ENCODE results near the gene EIF3A.
"Not testable (repeated sequence)": the region's sequence is repeated elsewhere in the genome, so short reads cannot be mapped to it uniquely, and the experiment has no call there.

The EIF3A gene

GRCh38 chr10:119080521-119081259, at the start of gene EIF3A:
TSS of gene EIF3A (minus strand) at chr10:119080817. CDS start at chr10:119080676, 141 bp downstream.
- H3K27me3 Mint-ChIP-seq = no peaks in the 10 kb centered on the region
- H3K27ac Mint-ChIP-seq = peak within 1 kb of the TSS; percentile 93
- peaks cover 6% of the 10 kb centered on the region for H3K36me3 Mint-ChIP-seq
- H3K9me3 Mint-ChIP-seq (ENCODE audit: low read depth) = no peaks in the 10 kb centered on the region
- peaks cover 33% of the 10 kb centered on the region for H3K4me1 Mint-ChIP-seq (ENCODE audit: low read depth)
- H3K4me3 Mint-ChIP-seq = peak within 1 kb of the TSS; percentile 95

- no peaks in the 10 kb centered on the region for H3K27me3 Mint-ChIP-seq
- H3K4me3 Mint-ChIP-seq = no peak overlapping the region
- H3K9me3 Mint-ChIP-seq (ENCODE audit: low read depth) = no peaks in the 10 kb centered on the region
- peaks cover 36% of the 10 kb centered on the region for H3K4me1 Mint-ChIP-seq (ENCODE audit: low read depth)
- H3K27ac Mint-ChIP-seq = no peak overlapping the region
- peaks cover 22% of the 10 kb centered on the region for H3K36me3 Mint-ChIP-seq
These were observed 49.1 kb upstream of the EIF3A start for GRCh38 chr10:119129721-119130120.

GRCh38 chr10:119125942-119126341, 45.3 kb upstream of the EIF3A start:
- no peak overlapping the region for H3K4me3 Mint-ChIP-seq
- no peaks in the 10 kb centered on the region for H3K27me3 Mint-ChIP-seq
- H3K36me3 Mint-ChIP-seq = peaks cover 15% of the 10 kb centered on the region
- no peak overlapping the region for H3K27ac Mint-ChIP-seq
- H3K9me3 Mint-ChIP-seq (ENCODE audit: low read depth) = no peaks in the 10 kb centered on the region
- peaks cover 10% of the 10 kb centered on the region for H3K4me1 Mint-ChIP-seq (ENCODE audit: low read depth)

- peaks cover 1% of the 10 kb centered on the region for H3K4me1 Mint-ChIP-seq (ENCODE audit: low read depth)
- no peak overlapping the region for H3K4me3 Mint-ChIP-seq
- H3K9me3 Mint-ChIP-seq (ENCODE audit: low read depth) = no peaks in the 10 kb centered on the region
- no peak overlapping the region for H3K27ac Mint-ChIP-seq
- H3K36me3 Mint-ChIP-seq = peaks cover 8% of the 10 kb centered on the region
- H3K27me3 Mint-ChIP-seq = no peaks in the 10 kb centered on the region
These were observed 40.3 kb upstream of the EIF3A start for GRCh38 chr10:119120875-119121274.

- Mint-ChIP-seq H3K27me3 (no peaks in the 10 kb centered on the region), H3K36me3 (peaks cover 7% of the 10 kb centered on the region), H3K9me3 (ENCODE audit: low read depth) (no peaks in the 10 kb centered on the region), H3K4me3 (no peak overlapping the region), H3K4me1 (ENCODE audit: low read depth) (peaks cover 1% of the 10 kb centered on the region), H3K27ac (no peak overlapping the region)
These were observed 39.8 kb upstream of the EIF3A start for GRCh38 chr10:119120413-119120867.

- Mint-ChIP-seq H3K27ac (no peak overlapping the region), H3K36me3 (peaks cover 7% of the 10 kb centered on the region), H3K4me1 (ENCODE audit: low read depth) (peaks cover 2% of the 10 kb centered on the region), H3K27me3 (no peaks in the 10 kb centered on the region), H3K9me3 (ENCODE audit: low read depth) (no peaks in the 10 kb centered on the region), H3K4me3 (no peak overlapping the region)
These were observed 38.8 kb upstream of the EIF3A start for GRCh38 chr10:119119400-119119799.

- no peaks in the 10 kb centered on the region for H3K9me3 Mint-ChIP-seq (ENCODE audit: low read depth)
- H3K27ac Mint-ChIP-seq = no peak overlapping the region
- H3K4me3 Mint-ChIP-seq = no peak overlapping the region
- H3K27me3 Mint-ChIP-seq = no peaks in the 10 kb centered on the region
- H3K4me1 Mint-ChIP-seq (ENCODE audit: low read depth) = peaks cover 6% of the 10 kb centered on the region
- H3K36me3 Mint-ChIP-seq = peaks cover 9% of the 10 kb centered on the region
These were observed 37.6 kb upstream of the EIF3A start for GRCh38 chr10:119118231-119118630.

- Mint-ChIP-seq H3K9me3 (ENCODE audit: low read depth) (no peaks in the 10 kb centered on the region), H3K27me3 (no peaks in the 10 kb centered on the region), H3K36me3 (peaks cover 9% of the 10 kb centered on the region), H3K27ac (no peak overlapping the region), H3K4me1 (ENCODE audit: low read depth) (peaks cover 6% of the 10 kb centered on the region), H3K4me3 (no peak overlapping the region)
These were observed 35.8 kb upstream of the EIF3A start for GRCh38 chr10:119116326-119116951.

- no peak overlapping the region for H3K27ac Mint-ChIP-seq
These were observed 35.3 kb upstream of the EIF3A start for GRCh38 chr10:119115926-119116325.

GRCh38 chr10:119113751-119114732, 33.4 kb upstream of the EIF3A start:
- Mint-ChIP-seq H3K9me3 (ENCODE audit: low read depth) (no peaks in the 10 kb centered on the region), H3K4me1 (ENCODE audit: low read depth) (peaks cover 5% of the 10 kb centered on the region), H3K27me3 (no peaks in the 10 kb centered on the region), H3K36me3 (peaks cover 6% of the 10 kb centered on the region), H3K4me3 (no peak overlapping the region), H3K27ac (no peak overlapping the region)

More at GRCh38 chr10:119115926-119116325, 35.3 kb upstream of the EIF3A start:
- no peaks in the 10 kb centered on the region for H3K27me3 Mint-ChIP-seq
- no peaks in the 10 kb centered on the region for H3K9me3 Mint-ChIP-seq (ENCODE audit: low read depth)
- H3K4me3 Mint-ChIP-seq = no peak overlapping the region
- H3K4me1 Mint-ChIP-seq (ENCODE audit: low read depth) = peaks cover 6% of the 10 kb centered on the region
- peaks cover 9% of the 10 kb centered on the region for H3K36me3 Mint-ChIP-seq

- Mint-ChIP-seq H3K36me3 (peaks cover 10% of the 10 kb centered on the region), H3K27me3 (no peaks in the 10 kb centered on the region), H3K9me3 (ENCODE audit: low read depth) (no peaks in the 10 kb centered on the region), H3K4me3 (no peak overlapping the region), H3K4me1 (ENCODE audit: low read depth) (peaks cover 5% of the 10 kb centered on the region), H3K27ac (no peak overlapping the region)
These were observed 31.4 kb upstream of the EIF3A start for GRCh38 chr10:119112056-119112455.

- not testable (repeated sequence) for H3K9me3 Mint-ChIP-seq (ENCODE audit: low read depth); H3K27ac Mint-ChIP-seq; H3K4me1 Mint-ChIP-seq (ENCODE audit: low read depth); H3K36me3 Mint-ChIP-seq; H3K4me3 Mint-ChIP-seq; H3K27me3 Mint-ChIP-seq
These were observed 27.2 kb upstream of the EIF3A start for GRCh38 chr10:119107771-119108170.

GRCh38 chr10:119107106-119107505, 26.5 kb upstream of the EIF3A start:
- H3K27ac Mint-ChIP-seq; H3K4me3 Mint-ChIP-seq; H3K4me1 Mint-ChIP-seq (ENCODE audit: low read depth); H3K36me3 Mint-ChIP-seq; H3K27me3 Mint-ChIP-seq; H3K9me3 Mint-ChIP-seq (ENCODE audit: low read depth): not testable (repeated sequence)

- not testable (repeated sequence) for H3K27me3 Mint-ChIP-seq; H3K4me3 Mint-ChIP-seq; H3K27ac Mint-ChIP-seq; H3K36me3 Mint-ChIP-seq; H3K4me1 Mint-ChIP-seq (ENCODE audit: low read depth); H3K9me3 Mint-ChIP-seq (ENCODE audit: low read depth)
These were observed 25.3 kb upstream of the EIF3A start for GRCh38 chr10:119105899-119106298.

GRCh38 chr10:119105155-119105554, 24.5 kb upstream of the EIF3A start:
- Mint-ChIP-seq H3K36me3 (peaks cover 5% of the 10 kb centered on the region), H3K27ac (no peak overlapping the region), H3K27me3 (no peaks in the 10 kb centered on the region), H3K4me3 (peak overlapping the region; percentile 78), H3K9me3 (ENCODE audit: low read depth) (no peaks in the 10 kb centered on the region), H3K4me1 (ENCODE audit: low read depth) (peaks cover 9% of the 10 kb centered on the region)

Measured in activated naive CD8-positive, alpha-beta T cell (primary cell).